A549 (cell line): ENCODE measurements around the gene HTR3C. TPM values are rescaled to one million over a fixed set of nuclear protein-coding genes. Genes with fewer than 3 reads are reported as not detected.

Experiments
- ATAC-seq, 2 experiments: fragments of 200-7000 bp in 1 of 2; fragments of >200 bp in 1 of 2; cut with Nextera tagmentation in 1 of 2; cut with Tn5 transposase in 1 of 2; 3 replicates each; pipeline versions ENCODE4 v1.8.0 to v1.9.1; 2018 to 2020; ENCODE audit warnings: mild to moderate bottlenecking in 1 of 2, moderate library complexity in 1 of 2
- CTCF ChIA-PET: fragments of 300-600 bp; sonication (Branson Sonifier 250); formaldehyde crosslinking; extraction: SDS; loops from one replicate; lab custom pipeline; 2021; ENCODE audit warnings: antibody characterized with exemption, inconsistent platforms; lab: Yijun Ruan, JAX
- POLR2A ChIA-PET: fragments of 350-600 bp; formaldehyde crosslinking; extraction: SDS; loops from one replicate; lab custom pipeline; 2021; ENCODE audit warnings: antibody characterized with exemption, inconsistent platforms; lab: Yijun Ruan, JAX
- DNase-seq, 2 experiments: peaks; one replicate each; pipeline versions ENCODE4 v3.0.0 to v3.0.0-alpha.2; 2011 to 2016; ENCODE audit warnings: low read depth in 1 of 2, low spot score in 1 of 2
- FAIRE-seq: peaks from 2 replicates; lab custom pipeline; 2011; peaks lifted over from hg19 to GRCh38; lab: Jason Lieb, UNC
- H3K27ac ChIP-seq, 2 experiments: fragments of >200 bp; sonication (Bioruptor Twin); formaldehyde crosslinking; 3 replicates each; pipeline ENCODE4 v1.5.1; 2016 to 2017
- H3K4me1 ChIP-seq: fragments of >200 bp; sonication (Bioruptor Twin); formaldehyde crosslinking; 3 replicates; pipeline ENCODE4 v1.6.1; 2016
- H3K4me2 ChIP-seq: fragments of >200 bp; sonication (Bioruptor Twin); formaldehyde crosslinking; 3 replicates; pipeline ENCODE4 v1.6.1; 2016
- H3K4me3 ChIP-seq: fragments of >200 bp; sonication (Bioruptor Twin); formaldehyde crosslinking; 3 replicates; pipeline ENCODE4 v1.5.1; 2016
- H3K9me3 ChIP-seq: fragments of >200 bp; sonication (Bioruptor Twin); formaldehyde crosslinking; 3 replicates; pipeline ENCODE4 v1.6.1; 2016
- ATOH8 ChIP-seq: fragments of 250-450 bp; sonication (Bioruptor Pico); IDR thresholded peaks from 2 replicates; pipeline ENCODE4 v1.5.0; 2020; ENCODE audit warnings: low read depth, mild to moderate bottlenecking, moderate library complexity
- BHLHE40 ChIP-seq: IDR thresholded peaks from 2 replicates; pipeline ENCODE4 v1.6.1; 2012; ENCODE audit warnings: low read depth, low read length, inconsistent platforms
- CHD2 ChIP-seq: fragments of 150-350 bp; IDR thresholded peaks from 2 replicates; pipeline ENCODE4 v1.6.1; 2014; ENCODE audit warnings: low read length; ENCODE audit not compliant: partially characterized antibody
- ESRRA ChIP-seq: fragments of 150-350 bp; IDR thresholded peaks from 2 replicates; pipeline ENCODE4 v1.6.1; 2014; ENCODE audit warnings: mild to moderate bottlenecking, low read length, borderline replicate concordance
- FOXS1 ChIP-seq: fragments of 250-450 bp; sonication (Bioruptor Pico); IDR thresholded peaks from 2 replicates; pipeline ENCODE4 v1.5.0; 2020; ENCODE audit warnings: mild to moderate bottlenecking, moderate library complexity
- GATA3 ChIP-seq: IDR thresholded peaks from 2 replicates; pipeline ENCODE4 v1.6.1; 2012; ENCODE audit warnings: borderline replicate concordance
- HDAC2 ChIP-seq: fragments of 200-600 bp; sonication (generic); IDR thresholded peaks from 2 replicates; pipeline ENCODE4 v1.6.1; 2016
- JUN ChIP-seq, 2 experiments: fragments of >200 bp; sonication (Bioruptor Twin); formaldehyde crosslinking; IDR thresholded peaks; 2 replicates in 1 of 2; 3 replicates in 1 of 2; pipeline ENCODE4 v1.6.1; 2016 to 2017
- KDM1A ChIP-seq: fragments of 200-600 bp; sonication (generic); IDR thresholded peaks from 2 replicates; pipeline ENCODE4 v1.6.1; 2016; ENCODE audit warnings: low read depth, mild to moderate bottlenecking
- MAX ChIP-seq: IDR thresholded peaks from 2 replicates; pipeline ENCODE4 v1.6.1; 2012
- MYC ChIP-seq: IDR thresholded peaks from 2 replicates; pipeline ENCODE4 v1.6.1; 2012; ENCODE audit warnings: mild to moderate bottlenecking, inconsistent platforms, low read length, improper control_type of control experiment, borderline replicate concordance
- NR3C1 ChIP-seq: fragments of >200 bp; sonication (Bioruptor Twin); formaldehyde crosslinking; IDR thresholded peaks from 3 replicates; pipeline ENCODE4 v1.6.1; 2017
- PHF8 ChIP-seq: fragments of 200-600 bp; sonication (generic); IDR thresholded peaks from 2 replicates; pipeline ENCODE4 v1.6.1; 2016; ENCODE audit warnings: low read depth, mild to moderate bottlenecking, antibody characterized with exemption, moderate library complexity, borderline replicate concordance
- RARB ChIP-seq: fragments of 250-450 bp; sonication (Bioruptor Pico); IDR thresholded peaks from 2 replicates; pipeline ENCODE4 v1.8.0; 2021; ENCODE audit warnings: mild to moderate bottlenecking, moderate library complexity
- RFX5 ChIP-seq: fragments of 450-650 bp; IDR thresholded peaks from 2 replicates; pipeline ENCODE4 v1.7.1; 2014; ENCODE audit warnings: antibody characterized with exemption, mild to moderate bottlenecking, moderate library complexity
- TFCP2L1 ChIP-seq: fragments of 250-450 bp; sonication (Bioruptor Pico); IDR thresholded peaks from 2 replicates; pipeline ENCODE4 v1.5.0; 2021; ENCODE audit warnings: mild to moderate bottlenecking
- ZSCAN20 ChIP-seq: fragments of 250-450 bp; sonication (Bioruptor Pico); IDR thresholded peaks from 2 replicates; pipeline ENCODE4 v1.8.0; 2022; ENCODE audit warnings: mild to moderate bottlenecking, moderate library complexity
- WGBS: methylation state at CpG from one replicate; pipeline ENCODE4 v1.1.6; 2017; ENCODE audit errors: missing lambda C conversion rate; 5-methylcytosine and 5-hydroxymethylcytosine counted together
- polyA plus RNA-seq, 4 experiments: library from polyadenylated mRNA; depleted of rRNA in 3 of 4; stranded (reverse); fragments of >200 nt; fragmentation: RNase III in 1 of 4; extraction: RNeasy Plus Mini Kit Qiagen cat#74134 plus additional on column Dnase treatment in 1 of 4; gene quantifications; 2 replicates in 3 of 4; 3 replicates in 1 of 4; pipeline ENCODE4 v1.2.3, GENCODE V29; 2011 to 2017
- TF ChIP-seq, protein P1 (sequence below): fragments of 150-350 bp; IDR thresholded peaks from 2 replicates; pipeline ENCODE4 v1.6.1; 2014; ENCODE audit warnings: low read depth, mild to moderate bottlenecking, low read length
- TF ChIP-seq, protein P2 (sequence below): fragments of >200 bp; sonication (Bioruptor Twin); formaldehyde crosslinking; IDR thresholded peaks from 3 replicates; pipeline ENCODE4 v1.6.1; 2016
- TF ChIP-seq, protein P3 (sequence below): fragments of >200 bp; sonication (Bioruptor Twin); formaldehyde crosslinking; IDR thresholded peaks from 2 replicates; pipeline ENCODE4 v1.6.1; 2016

The HTR3C gene
- polyA plus RNA-seq, 2 of the 4 experiments (the other 2 are of a cell fraction) = not detected

DNA sequence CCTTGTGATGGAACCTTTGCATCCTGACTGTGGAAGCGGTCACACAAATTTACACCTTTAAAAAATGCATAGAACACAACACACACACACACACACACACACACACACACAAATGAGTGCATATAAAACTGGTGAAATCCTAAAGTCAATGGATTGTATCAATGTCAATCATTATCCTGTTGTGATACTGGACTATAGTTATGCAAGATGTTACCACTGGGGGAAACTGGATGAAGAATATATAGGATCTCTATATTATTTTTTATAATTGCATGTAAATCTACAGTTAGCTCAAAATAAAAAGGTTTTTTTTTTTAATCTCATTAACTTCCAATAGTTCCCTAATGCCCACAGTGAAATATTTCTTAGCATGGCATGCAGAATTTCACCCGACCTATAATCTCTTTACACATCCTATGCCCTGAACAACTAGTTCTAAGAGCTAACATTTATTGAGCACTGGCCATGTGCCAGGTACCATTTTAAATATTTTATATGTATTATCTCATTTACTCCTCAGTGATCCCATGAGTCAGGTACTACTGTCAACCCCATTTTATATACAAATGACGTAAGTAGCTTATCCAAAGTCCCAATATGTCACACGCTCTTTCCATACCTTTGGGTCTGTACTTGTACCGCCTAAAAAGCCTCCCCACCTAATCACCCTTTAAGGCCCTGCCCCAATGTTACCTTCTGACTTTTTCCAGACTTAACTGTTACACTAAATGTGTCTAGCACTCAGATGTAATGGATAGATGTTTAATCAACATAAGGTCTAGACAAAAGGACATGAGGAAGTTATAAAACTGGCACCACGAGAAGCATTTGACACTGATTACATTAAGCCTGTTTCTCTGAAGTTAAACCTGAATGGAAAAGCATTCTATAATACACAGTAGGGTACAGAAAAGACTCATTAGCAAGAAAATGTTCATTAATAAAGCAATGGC is 40.6 kb upstream of the HTR3C start:
- H3K4me1 ChIP-seq = peaks cover 9% of the 10 kb centered on the region; the same call in 2 of the 3 replicates
- ChIA-PET CTCF (interaction anchor here (1.4 to 4.8 kb wide), 2 partner anchors 15 to 116 kb away, joined by 3 to 37 read pairs; no protein-coding TSS in a partner anchor), POLR2A (no interaction called here)
- H3K9me3 ChIP-seq = no peaks in the 10 kb centered on the region
- no peak for ATAC-seq
- no peak for DNase-seq
- 93% methylated on average over 6 of the region's 6 CpGs for WGBS
- H3K4me3 ChIP-seq = no peak overlapping the region
- H3K4me2 ChIP-seq = no peak overlapping the region
- TF ChIP-seq RFX5 = no peak
- TF ChIP-seq, all 56 proteins: peak for 0
- no peak for FAIRE-seq
- no peak overlapping the region for H3K27ac ChIP-seq

GRCh38 chr3:184015381-184016019 is 37.3 kb upstream of the HTR3C start:
- Histone ChIP-seq H3K4me2 (peak overlapping the region; percentile 98), H3K9me3 (no peaks in the 10 kb centered on the region), H3K4me3 (no peak overlapping the region), H3K27ac (no peak overlapping the region), H3K4me1 (peaks cover 9% of the 10 kb centered on the region; the same call in 2 of the 3 replicates)
- TF ChIP-seq CHD2 (no peak), TFCP2L1 (CRISPR knock-in tag) (no peak), HDAC2 (no peak), ZSCAN20 (CRISPR knock-in tag) (no peak), MAX (no peak)
- TF ChIP-seq, protein P1, sequence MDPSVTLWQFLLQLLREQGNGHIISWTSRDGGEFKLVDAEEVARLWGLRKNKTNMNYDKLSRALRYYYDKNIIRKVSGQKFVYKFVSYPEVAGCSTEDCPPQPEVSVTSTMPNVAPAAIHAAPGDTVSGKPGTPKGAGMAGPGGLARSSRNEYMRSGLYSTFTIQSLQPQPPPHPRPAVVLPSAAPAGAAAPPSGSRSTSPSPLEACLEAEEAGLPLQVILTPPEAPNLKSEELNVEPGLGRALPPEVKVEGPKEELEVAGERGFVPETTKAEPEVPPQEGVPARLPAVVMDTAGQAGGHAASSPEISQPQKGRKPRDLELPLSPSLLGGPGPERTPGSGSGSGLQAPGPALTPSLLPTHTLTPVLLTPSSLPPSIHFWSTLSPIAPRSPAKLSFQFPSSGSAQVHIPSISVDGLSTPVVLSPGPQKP = no peak
- WGBS = 81% methylated on average over 10 of the region's 10 CpGs
- DNase-seq (no peak), ATAC-seq (no peak), FAIRE-seq (no peak)
- POLR2A ChIA-PET = interaction anchor here (0.7 kb wide), 1 partner anchor 170 kb away, joined by 4 read pairs; no protein-coding TSS in a partner anchor
- CTCF ChIA-PET = interaction anchor here (0.8 to 4.8 kb wide), 7 partner anchors 9 to 119 kb away, joined by 3 to 37 read pairs (median 4); no protein-coding TSS in a partner anchor

GRCh38 chr3:184016169-184016570 is 36.7 kb upstream of the HTR3C start:
- H3K4me2 ChIP-seq = peak overlapping the region; percentile 98
- H3K9me3 ChIP-seq = no peaks in the 10 kb centered on the region
- FAIRE-seq (no peak), DNase-seq (no peak), ATAC-seq (no peak)
- TF ChIP-seq FOXS1 (CRISPR knock-in tag) (no peak), JUN (IDR thresholded peaks at IDR 0.05) (no peak), PHF8 (no peak), BHLHE40 (no peak), TFCP2L1 (CRISPR knock-in tag) (no peak), ATOH8 (CRISPR knock-in tag) (no peak), ESRRA (no peak), CHD2 (no peak), MYC (no peak), GATA3 (no peak), NR3C1 (no peak), RARB (CRISPR knock-in tag) (no peak), KDM1A (no peak)
- TF ChIP-seq, protein P2, sequence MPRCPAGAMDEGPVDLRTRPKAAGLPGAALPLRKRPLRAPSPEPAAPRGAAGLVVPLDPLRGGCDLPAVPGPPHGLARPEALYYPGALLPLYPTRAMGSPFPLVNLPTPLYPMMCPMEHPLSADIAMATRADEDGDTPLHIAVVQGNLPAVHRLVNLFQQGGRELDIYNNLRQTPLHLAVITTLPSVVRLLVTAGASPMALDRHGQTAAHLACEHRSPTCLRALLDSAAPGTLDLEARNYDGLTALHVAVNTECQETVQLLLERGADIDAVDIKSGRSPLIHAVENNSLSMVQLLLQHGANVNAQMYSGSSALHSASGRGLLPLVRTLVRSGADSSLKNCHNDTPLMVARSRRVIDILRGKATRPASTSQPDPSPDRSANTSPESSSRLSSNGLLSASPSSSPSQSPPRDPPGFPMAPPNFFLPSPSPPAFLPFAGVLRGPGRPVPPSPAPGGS = no peak
- TF ChIP-seq, protein P3, sequence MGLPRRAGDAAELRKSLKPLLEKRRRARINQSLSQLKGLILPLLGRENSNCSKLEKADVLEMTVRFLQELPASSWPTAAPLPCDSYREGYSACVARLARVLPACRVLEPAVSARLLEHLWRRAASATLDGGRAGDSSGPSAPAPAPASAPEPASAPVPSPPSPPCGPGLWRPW = no peak
- peak overlapping the region; percentile 93; the same call in 2 of the 3 replicates for H3K4me3 ChIP-seq
- CTCF ChIA-PET = interaction anchor here (0.6 to 4.8 kb wide), 8 partner anchors 10 to 120 kb away, joined by 3 to 37 read pairs (median 4); no protein-coding TSS in a partner anchor
- POLR2A ChIA-PET = interaction anchor here (0.7 kb wide), 1 partner anchor 169 kb away, joined by 4 read pairs; no protein-coding TSS in a partner anchor
- peaks cover 9% of the 10 kb centered on the region; the same call in 2 of the 3 replicates for H3K4me1 ChIP-seq
- WGBS = 82% methylated on average over 5 of the region's 5 CpGs
- no peak overlapping the region for H3K27ac ChIP-seq
